ENCODE measurements around the gene SNX4.

SNX4 gene

GRCh38 chr3:125403789-125404188, 116.2 kb downstream of the SNX4 start:
- no peak overlapping the region for H3K9ac ChIP-seq (ENCODE audit: low read depth, low read length)
- H3K4me3 ChIP-seq (ENCODE audit: low read depth in 1 of 2, low read length in 2 of 2), result no peak overlapping the region
- H3K36me3 ChIP-seq (ENCODE audit: insufficient read depth, low read length), result no peaks in the 10 kb centered on the region
- H4K20me1 ChIP-seq (ENCODE audit: insufficient read depth, low read length), result no peaks in the 10 kb centered on the region
- no peaks in the 10 kb centered on the region for H3K4me1 ChIP-seq (ENCODE audit: insufficient read depth, low read length)
- H3K9me3 ChIP-seq (ENCODE audit: insufficient read depth, low read length, severe bottlenecking), result no peaks in the 10 kb centered on the region
- H3K27ac ChIP-seq (ENCODE audit: low read length), result no peak overlapping the region
- no peak overlapping the region for H3K4me2 ChIP-seq (ENCODE audit: insufficient read depth, low read length)
- ATAC-seq (ENCODE audit: insufficient read depth, low read depth) (no peak), DNase-seq (no peak)
- H3K27me3 ChIP-seq (ENCODE audit: insufficient read depth, low read length, poor library complexity), result no peaks in the 10 kb centered on the region
- H2AFZ ChIP-seq (ENCODE audit: low read depth, low read length), result no peak overlapping the region
- H3K79me2 ChIP-seq (ENCODE audit: insufficient read depth, low read length), result no peaks in the 10 kb centered on the region
- TF ChIP-seq CTCF (IDR thresholded peaks at IDR 0.05; ENCODE audit: borderline replicate concordance, extremely low read depth, low read length, poor library complexity, severe bottlenecking) (no peak), EZH2 (IDR thresholded peaks at IDR 0.05; ENCODE audit: borderline replicate concordance, low read depth, low read length, severe bottlenecking) (no peak)

GRCh38 chr3:125402639-125403038, 117.4 kb downstream of the SNX4 start:
- no peaks in the 10 kb centered on the region for H3K9me3 ChIP-seq (ENCODE audit: insufficient read depth, low read length, severe bottlenecking)
- no peak for DNase-seq
- no peaks in the 10 kb centered on the region for H3K4me1 ChIP-seq (ENCODE audit: insufficient read depth, low read length)
- H3K27me3 ChIP-seq (ENCODE audit: insufficient read depth, low read length, poor library complexity), result no peaks in the 10 kb centered on the region
- H3K36me3 ChIP-seq (ENCODE audit: insufficient read depth, low read length), result no peaks in the 10 kb centered on the region
- no peaks in the 10 kb centered on the region for H3K79me2 ChIP-seq (ENCODE audit: insufficient read depth, low read length)
- no peak overlapping the region for H3K9ac ChIP-seq (ENCODE audit: low read depth, low read length)
- H2AFZ ChIP-seq (ENCODE audit: low read depth, low read length), result no peak overlapping the region
- no peak overlapping the region for H3K4me2 ChIP-seq (ENCODE audit: insufficient read depth, low read length)
- H3K27ac ChIP-seq (ENCODE audit: low read length), result no peak overlapping the region
- no peaks in the 10 kb centered on the region for H4K20me1 ChIP-seq (ENCODE audit: insufficient read depth, low read length)
- no peak overlapping the region for H3K4me3 ChIP-seq (ENCODE audit: low read depth in 1 of 2, low read length in 2 of 2)
- ATAC-seq (ENCODE audit: insufficient read depth, low read depth), result no peak
- TF ChIP-seq CTCF (IDR thresholded peaks at IDR 0.05; ENCODE audit: borderline replicate concordance, extremely low read depth, low read length, poor library complexity, severe bottlenecking) (no peak), EZH2 (IDR thresholded peaks at IDR 0.05; ENCODE audit: borderline replicate concordance, low read depth, low read length, severe bottlenecking) (no peak)

- Histone ChIP-seq H3K4me1 (ENCODE audit: insufficient read depth, low read length) (no peaks in the 10 kb centered on the region), H3K4me2 (ENCODE audit: insufficient read depth, low read length) (no peak overlapping the region), H3K4me3 (ENCODE audit: low read depth in 1 of 2, low read length in 2 of 2) (no peak overlapping the region), H3K9me3 (ENCODE audit: insufficient read depth, low read length, severe bottlenecking) (no peaks in the 10 kb centered on the region), H3K9ac (ENCODE audit: low read depth, low read length) (no peak overlapping the region), H2AFZ (ENCODE audit: low read depth, low read length) (no peak overlapping the region), H3K27me3 (ENCODE audit: insufficient read depth, low read length, poor library complexity) (no peaks in the 10 kb centered on the region), H4K20me1 (ENCODE audit: insufficient read depth, low read length) (no peaks in the 10 kb centered on the region), H3K27ac (ENCODE audit: low read length) (no peak overlapping the region), H3K79me2 (ENCODE audit: insufficient read depth, low read length) (no peaks in the 10 kb centered on the region), H3K36me3 (ENCODE audit: insufficient read depth, low read length) (no peaks in the 10 kb centered on the region)
- ATAC-seq (ENCODE audit: insufficient read depth, low read depth) (no peak), DNase-seq (no peak)
- TF ChIP-seq CTCF (IDR thresholded peaks at IDR 0.05; ENCODE audit: borderline replicate concordance, extremely low read depth, low read length, poor library complexity, severe bottlenecking) (no peak), EZH2 (IDR thresholded peaks at IDR 0.05; ENCODE audit: borderline replicate concordance, low read depth, low read length, severe bottlenecking) (no peak)
Observed at GRCh38 chr3:125401402-125401801, 118.6 kb downstream of the SNX4 start.

- ATAC-seq (ENCODE audit: insufficient read depth, low read depth) (no peak), DNase-seq (no peak)
- TF ChIP-seq EZH2 (IDR thresholded peaks at IDR 0.05; ENCODE audit: borderline replicate concordance, low read depth, low read length, severe bottlenecking) (no peak), CTCF (IDR thresholded peaks at IDR 0.05; ENCODE audit: borderline replicate concordance, extremely low read depth, low read length, poor library complexity, severe bottlenecking) (no peak)
- Histone ChIP-seq H4K20me1 (ENCODE audit: insufficient read depth, low read length) (no peaks in the 10 kb centered on the region), H3K27ac (ENCODE audit: low read length) (no peak overlapping the region), H3K9ac (ENCODE audit: low read depth, low read length) (no peak overlapping the region), H3K4me1 (ENCODE audit: insufficient read depth, low read length) (no peaks in the 10 kb centered on the region), H3K4me3 (ENCODE audit: low read depth in 1 of 2, low read length in 2 of 2) (no peak overlapping the region), H3K36me3 (ENCODE audit: insufficient read depth, low read length) (no peaks in the 10 kb centered on the region), H2AFZ (ENCODE audit: low read depth, low read length) (no peak overlapping the region), H3K27me3 (ENCODE audit: insufficient read depth, low read length, poor library complexity) (peaks cover 4% of the 10 kb centered on the region), H3K9me3 (ENCODE audit: insufficient read depth, low read length, severe bottlenecking) (no peaks in the 10 kb centered on the region), H3K4me2 (ENCODE audit: insufficient read depth, low read length) (no peak overlapping the region), H3K79me2 (ENCODE audit: insufficient read depth, low read length) (no peaks in the 10 kb centered on the region)
Observed at GRCh38 chr3:125398952-125399351, 121.0 kb downstream of the SNX4 start.
